Epithelial cell of umbilical artery (primary cell): Measurements from ENCODE around the gene SIM1. TPM values are rescaled to one million over a fixed set of nuclear protein-coding genes. Genes with fewer than 3 reads are reported as not detected.

Experiments
- total RNA-seq: library from RNA; depleted of rRNA; stranded (reverse); fragments of >200 nt; gene quantifications from 2 replicates; pipeline ENCODE4 v1.2.3, GENCODE V29; 2014

SIM1 gene
- under 0.01 and 0.15 TPM in 2 replicates for total RNA-seq

GRCh38 chr6:100464903-100465700, at the start of gene SIM1:
SIM1 (minus strand) TSS chr6:100464921; CDS start chr6:100463468, 1,453 bp downstream.

